ENCODE measurements around the gene SAMD13. TPM values are rescaled to one million over a fixed set of nuclear protein-coding genes. Genes with fewer than 3 reads are reported as not detected.

The SAMD13 gene
- total and polyA plus RNA-seq, 2 of the 4 experiments (the other 2 are of a cell fraction): 0.27 to 0.36 TPM

DNA sequence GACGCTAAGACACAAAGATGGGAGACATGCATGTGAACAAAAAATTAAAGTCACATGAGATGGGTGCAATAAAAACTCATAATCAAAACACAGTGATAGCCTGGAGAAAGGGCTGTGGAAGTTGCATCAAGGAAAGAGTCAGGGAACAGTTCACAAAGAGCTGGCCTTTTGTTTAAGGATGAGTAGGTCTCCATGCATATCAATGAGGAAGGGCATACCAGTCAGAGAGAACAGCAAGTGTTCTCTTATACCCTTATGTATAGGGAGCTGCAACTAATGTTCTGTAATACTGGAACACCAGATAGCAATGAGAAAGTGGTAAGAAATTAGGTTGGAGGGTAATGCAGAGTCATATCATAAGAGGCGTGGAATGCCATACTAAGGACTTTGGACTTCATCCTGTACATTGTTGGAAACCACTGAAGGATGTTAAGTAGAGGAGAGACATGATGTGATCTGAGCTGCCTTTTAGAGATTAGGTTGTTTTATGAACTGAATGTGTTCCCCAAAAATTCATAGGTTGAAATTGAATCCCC, 46.7 kb upstream of the SAMD13 start:
- BruUV-seq (replicated peaks): no TSS peak
- Histone ChIP-seq H3K4me2 (ENCODE audit: low read depth, low read length) (no peak overlapping the region), H4K20me1 (ENCODE audit: insufficient read depth, low read length) (no peaks in the 10 kb centered on the region), H2AK5ac (ENCODE audit: low read depth, low read length) (no peak overlapping the region), H2BK15ac (ENCODE audit: low read depth, low read length) (peak overlapping the region; percentile 27; the same call in 1 of the 3 replicates), H3K23ac (ENCODE audit: low read depth, low read length) (no peak overlapping the region), H2BK120ac (ENCODE audit: low read depth, low read length) (peak overlapping the region; percentile 17; the same call in 1 of the 2 replicates), H4K8ac (ENCODE audit: low read depth in 2 of 2, low read length in 2 of 2) (no peak overlapping the region), H3K4me3 (ENCODE audit: insufficient read depth, low read depth, low read length) (no peak overlapping the region), H2AFZ (replicated peaks; ENCODE audit: low read length, poor library complexity) (no peak overlapping the region), H3K9me3 (ENCODE audit: control insufficient read depth, insufficient read depth, low read length) (no peaks in the 10 kb centered on the region), H3K56ac (ENCODE audit: extremely low read depth, insufficient read depth, low read length) (no peak overlapping the region), H3K27me3 (ENCODE audit: control insufficient read depth, insufficient read depth, low read length) (no peaks in the 10 kb centered on the region), H2BK5ac (ENCODE audit: low read depth, low read length, poor library complexity, severe bottlenecking) (no peak overlapping the region), H3K9ac (ENCODE audit: low read depth, low read length) (no peak overlapping the region), H3K18ac (ENCODE audit: low read depth, low read length) (peak overlapping the region; percentile 25; the same call in 1 of the 2 replicates), H2BK20ac (ENCODE audit: low read depth, low read length) (peak overlapping the region; percentile 82; the same call in 1 of the 2 replicates), H3K79me1 (ENCODE audit: low read depth in 1 of 2, low read length in 2 of 2) (no peaks in the 10 kb centered on the region), H3K9me1 (ENCODE audit: insufficient read depth, low read length) (peaks cover 9% of the 10 kb centered on the region), H3K14ac (replicated peaks; ENCODE audit: low read depth, low read length) (0 out of 2 replicates have a peak overlapping the region, but pooled peaks have one; percentile 1), H3K4me1 (ENCODE audit: control insufficient read depth, insufficient read depth, low read length) (peaks cover 5% of the 10 kb centered on the region; the same call in 1 of the 2 replicates), H3K36me3 (ENCODE audit: control insufficient read depth, insufficient read depth, low read length) (no peaks in the 10 kb centered on the region), H3K27ac (ENCODE audit: insufficient read depth, low read length) (no peak overlapping the region), H2AK9ac (replicated peaks; ENCODE audit: low read depth, low read length, poor library complexity) (no peak overlapping the region), H4K5ac (ENCODE audit: low read depth, low read length) (peak overlapping the region; percentile 4; the same call in 1 of the 2 replicates), H4K91ac (ENCODE audit: insufficient read depth, low read depth, low read length) (no peak overlapping the region), H3K4ac (ENCODE audit: low read depth, low read length) (peak overlapping the region; percentile 9; the same call in 1 of the 2 replicates)
- no peak for ATAC-seq (ENCODE audit: low read depth)
- 100% methylated on average over 1 of the region's 2 CpGs; no CpG with 5 or more reads in 1 of the 2 experiments for WGBS, 2 experiments (ENCODE audit: extremely low coverage in 2 of 2, insufficient read length in 1 of 2)
- in situ Hi-C loops (cut with MboI; ENCODE audit: low sequenced_read_pairs): no loop called here
- CTCF ChIA-PET: no interaction called here
- POLR2A ChIA-PET (ENCODE audit: unreplicated experiment): no interaction called here
- dilution Hi-C loops (cut with HindIII; ENCODE audit: low sequenced_read_pairs, unreplicated experiment): no loop called here
- TF ChIP-seq CHD1 (IDR thresholded peaks at IDR 0.05; ENCODE audit: low read depth, low read length): no peak
- intact Hi-C loops (cut with micrococcal nuclease): loop anchor here (5.0 kb wide), 1 partner anchor 123 kb away; no protein-coding TSS in a partner anchor
- no peak for DNase-seq
